SK-N-SH treated with all-trans-retinoic acid at 6 μM for 48 hours (cell line): ENCODE data around the gene EOLA1.

Source experiments
- BACH2 ChIP-seq: fragments of 250-450 bp; sonication (Bioruptor Pico); IDR thresholded peaks from 2 replicates; pipeline ENCODE4 v1.9.0; 2021; ENCODE audit warnings: mild to moderate bottlenecking, borderline replicate concordance
- CSRNP3 ChIP-seq: fragments of 250-450 bp; sonication (Bioruptor Pico); IDR thresholded peaks from 2 replicates; pipeline ENCODE4 v1.5.1; 2021; ENCODE audit warnings: mild to moderate bottlenecking, moderate library complexity
- ESRRG ChIP-seq: fragments of 250-450 bp; sonication (Bioruptor Pico); IDR thresholded peaks from 2 replicates; pipeline ENCODE4 v1.6.1; 2021; ENCODE audit warnings: mild to moderate bottlenecking
- OSR1 ChIP-seq: fragments of 250-450 bp; sonication (Bioruptor Pico); IDR thresholded peaks from 2 replicates; pipeline ENCODE4 v1.8.0; 2022; ENCODE audit warnings: moderate library complexity, mild to moderate bottlenecking, inconsistent platforms
- PATZ1 ChIP-seq: fragments of 250-450 bp; sonication (Bioruptor Pico); IDR thresholded peaks from 2 replicates; pipeline ENCODE4 v1.8.0; 2020; ENCODE audit warnings: mild to moderate bottlenecking, moderate library complexity, borderline replicate concordance
- SNAI2 ChIP-seq: fragments of 250-450 bp; sonication (Bioruptor Pico); IDR thresholded peaks from 2 replicates; pipeline ENCODE4 v1.5.0; 2020; ENCODE audit warnings: mild to moderate bottlenecking, moderate library complexity
- TOX ChIP-seq: fragments of 250-450 bp; sonication (Bioruptor Pico); IDR thresholded peaks from 2 replicates; pipeline ENCODE4 v1.8.0; 2021; ENCODE audit warnings: mild to moderate bottlenecking, moderate library complexity, borderline replicate concordance
- ZFP3 ChIP-seq: fragments of 250-450 bp; sonication (Bioruptor Pico); IDR thresholded peaks from 2 replicates; pipeline ENCODE4 v1.5.0; 2020; ENCODE audit warnings: mild to moderate bottlenecking, moderate library complexity
- ZFP30 ChIP-seq: fragments of 450-650 bp; formaldehyde crosslinking; IDR thresholded peaks from 2 replicates; pipeline ENCODE4 v1.5.0; 2022; ENCODE audit warnings: mild to moderate bottlenecking, moderate library complexity
- ZNF8 ChIP-seq: fragments of 450-650 bp; formaldehyde crosslinking; IDR thresholded peaks from 2 replicates; pipeline ENCODE4 v1.5.0; 2020; ENCODE audit warnings: mild to moderate bottlenecking, moderate library complexity

- TF ChIP-seq PATZ1 (CRISPR knock-in tag) (no peak), TOX (CRISPR knock-in tag) (no peak), SNAI2 (no peak), ZFP30 (no peak), OSR1 (no peak), ZFP3 (no peak), CSRNP3 (no peak), BACH2 (no peak), ESRRG (CRISPR knock-in tag) (no peak), ZNF8 (CRISPR knock-in tag) (no peak)
Observed at GRCh38 chrX:149531599-149531998, 9.2 kb upstream of the EOLA1 start.
